Right ventricle myocardium superior (tissue), 1 donor: Measurements from ENCODE around the gene LAMA4. TPM values are rescaled to one million over a fixed set of nuclear protein-coding genes. Genes with fewer than 3 reads are reported as not detected.

ENCODE experiments used
- ATAC-seq: fragments of 200-7000 bp; cut with Tn5 transposase; one replicate; pipeline ENCODE4 v1.9.1; 2020; ENCODE audit warnings: mild to moderate bottlenecking; ENCODE audit not compliant: poor library complexity
- DNase-seq: peaks from one replicate; pipeline ENCODE4 v3.0.0-alpha.2; 2020
- intact Hi-C: fragments of 100-400 bp; cut with DNase I; formaldehyde crosslinking; loops from one replicate; pipeline ENCODE4 v1.11.2; 2022
- total RNA-seq: library from RNA; stranded (reverse); fragmentation: NEBNext Ultra II Directional; extraction: Animal tissue kit (Norgen Biotek cat#: 25700); gene quantifications from one replicate; pipeline ENCODE4 v1.2.1, GENCODE V29; 2021
- donor health status: DM: no; HTN: yes; CAD: no; lungs with severe emphysema.

Gene LAMA4
- total RNA-seq, 1 donor from 2014 or later: 71.1 TPM

DNA sequence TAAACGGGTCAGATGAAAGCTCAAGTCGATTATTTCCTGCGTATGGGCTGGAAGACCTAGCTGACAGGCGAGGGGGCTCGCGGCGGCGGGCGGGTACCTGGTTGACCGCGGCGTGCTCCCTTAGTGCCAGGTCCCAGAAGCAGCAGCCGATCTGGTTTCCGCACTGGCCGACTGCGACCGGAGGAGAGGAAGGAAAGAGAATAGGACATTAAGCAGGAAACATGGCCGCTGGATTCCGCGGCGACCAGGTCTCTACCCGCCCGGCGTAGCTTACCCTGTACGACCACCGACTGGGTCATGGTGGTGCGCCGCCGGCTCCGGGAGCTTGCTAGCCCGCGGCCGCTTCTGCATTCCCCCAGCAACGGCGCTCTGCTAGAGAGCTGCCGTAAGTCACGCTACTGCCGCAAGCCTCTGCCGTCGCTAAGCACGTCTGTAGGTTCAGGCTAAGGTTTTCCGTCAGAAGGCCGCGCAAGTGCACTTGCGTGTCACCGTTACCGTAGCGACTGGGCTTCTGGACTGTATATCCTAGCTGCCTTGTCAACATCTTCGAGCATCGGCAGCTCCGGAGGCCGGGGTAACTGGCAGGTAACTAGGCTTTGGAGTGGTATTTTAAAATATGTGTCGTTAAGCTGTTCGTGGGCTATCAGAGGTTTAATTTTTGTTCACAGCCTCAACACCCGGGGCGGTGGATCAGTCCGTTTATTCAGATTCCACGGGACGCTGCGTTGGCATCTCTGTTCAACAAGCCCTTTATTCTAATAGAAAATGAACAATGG, 167.0 kb downstream of the LAMA4 start, which contains the start of the genes FAM229B and TUBE1:
TSS of gene FAM229B (plus strand) at position 456 of the 776 bp plus-strand sequence. CDS start 11,693 bp downstream, outside the sequence.
TSS of gene TUBE1 (minus strand) at position 347 of the 776 bp plus-strand sequence. CDS start at position 299, 48 bp downstream.
- intact Hi-C loops: no loop called here
- ATAC-seq: peak; percentile 93

GRCh38 chr6:112086744-112087135, 167.6 kb downstream of the LAMA4 start:
- intact Hi-C loops: no loop called here
- ATAC-seq (peak; percentile 22), DNase-seq (no peak)

More for the DNA sequence above, 167.0 kb downstream of the LAMA4 start, which contains the start of the genes FAM229B and TUBE1:
- DNase-seq: peak; percentile 94

GRCh38 chr6:112085286-112086065, 168.9 kb downstream of the LAMA4 start:
- peak; percentile 43 for DNase-seq
- intact Hi-C loops: no loop called here
- ATAC-seq: peak; percentile 62

DNA sequence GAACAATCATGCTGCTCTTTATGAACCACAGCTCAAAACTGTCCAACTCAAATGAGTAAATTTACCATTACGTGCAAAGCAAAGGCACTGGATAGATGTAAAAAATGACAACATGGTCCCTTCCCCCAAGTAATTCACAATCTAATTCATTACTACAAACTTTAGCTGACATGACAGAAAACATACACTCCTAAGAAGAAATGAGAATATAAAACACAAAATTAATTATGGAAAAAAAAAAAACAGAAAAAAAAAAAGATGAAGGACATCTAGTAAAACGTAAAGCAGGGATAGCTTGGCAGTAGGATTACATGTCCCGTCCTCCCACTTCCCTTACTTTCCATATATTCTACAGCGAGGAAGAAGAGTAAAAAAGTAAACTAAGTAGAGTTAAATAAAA, 172.8 kb downstream of the LAMA4 start:
- DNase-seq (no peak), ATAC-seq (no peak)
- intact Hi-C loops: no loop called here

GRCh38 chr6:112066606-112067005, 187.8 kb downstream of the LAMA4 start:
- no peak for DNase-seq
- intact Hi-C loops: no loop called here
- no peak for ATAC-seq

DNA sequence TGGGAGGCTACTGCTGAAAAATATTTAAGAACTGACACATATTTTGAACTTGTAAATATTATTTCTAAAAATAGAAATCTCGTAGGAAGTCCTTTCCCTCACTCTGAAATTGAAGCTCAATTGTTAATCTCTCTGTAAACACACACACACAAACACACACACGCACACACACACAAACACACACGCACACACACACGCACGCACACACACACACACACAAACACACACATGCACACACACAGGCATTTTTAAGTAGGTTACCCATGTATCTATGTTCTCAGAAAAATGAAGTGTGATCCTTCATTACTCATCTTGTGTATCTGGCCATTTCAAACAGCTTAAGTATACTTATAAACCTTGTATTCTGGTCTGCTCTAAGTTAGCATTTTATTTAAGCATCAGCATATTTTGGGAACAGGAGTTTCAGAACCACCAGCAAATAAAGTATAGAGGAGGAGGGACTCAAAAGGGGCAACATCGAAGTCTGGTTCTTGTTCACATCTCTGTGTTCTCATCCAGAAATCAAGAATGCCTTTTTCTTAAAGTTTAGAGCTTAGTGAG, 188.9 kb downstream of the LAMA4 start:
- intact Hi-C loops: no loop called here
- DNase-seq (no peak), ATAC-seq (no peak)

GRCh38 chr6:112062966-112063365, 191.4 kb downstream of the LAMA4 start:
- intact Hi-C loops: no loop called here
- ATAC-seq: no peak
- no peak for DNase-seq

- no peak for DNase-seq
- intact Hi-C loops: no loop called here
- ATAC-seq: no peak
These were observed 192.8 kb downstream of the LAMA4 start for GRCh38 chr6:112061605-112062004.

Other genes starting within 250 kb of the LAMA4 start
- not detected for gene CCN6, start 200.5 kb downstream of the LAMA4 start, total RNA-seq
- gene TUBE1, start 167.1 kb downstream of the LAMA4 start, total RNA-seq: 27.1 TPM
- 86.6 TPM for gene FAM229B, start 167.0 kb downstream of the LAMA4 start, total RNA-seq
- not detected for gene RFPL4B, start 92.8 kb upstream of the LAMA4 start, total RNA-seq